ENCODE data around the gene MRC1. TPM values are rescaled to one million over a fixed set of nuclear protein-coding genes. Genes with fewer than 3 reads are reported as not detected.
A peak's percentile ranks its signal among the peaks of the same experiment; 100 is the strongest.

Gene MRC1
- total and polyA plus RNA-seq, 2 experiments from 2014 or later: not detected

- in situ Hi-C loops (cut with MboI): loop anchor here (10.0 kb wide), 1 partner anchor 190 kb away; no protein-coding TSS in a partner anchor
- Histone ChIP-seq H3K27ac (no peak overlapping the region), H3K4me3 (no peak overlapping the region), H3K9me2 (ENCODE audit: insufficient read depth) (no peaks in the 10 kb centered on the region), H3K4me1 (ENCODE audit: insufficient read depth) (no peaks in the 10 kb centered on the region), H3K4me2 (ENCODE audit: unreplicated experiment) (no peak overlapping the region), H3K79me2 (ENCODE audit: insufficient read depth) (no peaks in the 10 kb centered on the region), H2AFZ (no peak overlapping the region), H4K20me1 (ENCODE audit: insufficient read depth) (no peaks in the 10 kb centered on the region), H3K9me3 (ENCODE audit: low read depth) (no peaks in the 10 kb centered on the region), H3K27me3 (replicated peaks; ENCODE audit: insufficient read depth) (no peaks in the 10 kb centered on the region), H3F3A (ENCODE audit: insufficient read depth) (no peaks in the 10 kb centered on the region), H3K36me3 (ENCODE audit: low read depth) (no peaks in the 10 kb centered on the region), H3K9ac (no peak overlapping the region)
- no peak for DNase-seq
- no peak for TF ChIP-seq EZH2phosphoT487 (IDR thresholded peaks at IDR 0.05; ENCODE audit: insufficient read depth, low read depth)
- no peak for TF ChIP-seq EZH2 (IDR thresholded peaks at IDR 0.05; ENCODE audit: insufficient read depth, poor library complexity, severe bottlenecking)
- 63 to 69% methylated on average over 4 of the region's 4 CpGs for WGBS, 2 experiments (ENCODE audit: low coverage in 1 of 2, low lambda C conversion rate in 2 of 2, missing lambda C conversion rate in 2 of 2)
Measured at GRCh38 chr10:17915181-17915580, 106.0 kb downstream of the MRC1 start.

DNA sequence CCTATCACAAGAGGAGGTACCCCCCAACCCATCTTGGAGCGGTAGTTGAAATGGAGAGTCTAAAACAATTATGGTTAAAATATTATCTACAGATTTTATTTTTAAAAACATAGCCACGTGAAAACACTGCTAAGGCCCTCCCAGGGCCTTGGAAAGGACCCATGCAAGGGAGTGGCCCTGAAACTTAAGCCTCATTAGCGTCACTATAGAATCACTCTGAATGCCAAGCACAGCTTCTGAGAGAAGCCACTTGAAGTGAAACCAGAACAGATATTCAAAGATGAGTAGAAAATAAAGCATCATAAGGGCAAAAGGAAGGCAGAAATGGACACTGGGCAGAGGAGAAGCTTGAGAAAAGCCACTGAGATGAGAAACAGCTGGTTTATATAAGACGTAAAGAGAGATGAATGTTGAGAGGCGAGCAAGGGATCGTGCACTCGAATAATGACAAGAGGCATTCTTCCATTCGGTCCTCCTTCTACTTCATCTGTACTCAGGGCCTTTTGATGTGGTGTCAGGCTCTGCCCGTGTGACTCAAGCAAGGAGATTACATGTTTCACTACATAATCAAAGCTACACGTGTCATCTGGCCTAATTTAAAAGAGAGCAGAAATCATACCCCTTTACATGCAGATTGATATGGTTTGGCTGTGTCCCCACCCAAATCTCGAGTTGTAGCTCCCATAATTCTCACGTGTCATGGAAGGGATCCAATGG is 109.2 kb downstream of the MRC1 start:
- Histone ChIP-seq H3K4me1 (ENCODE audit: insufficient read depth) (peaks cover 3% of the 10 kb centered on the region), H2AFZ (no peak overlapping the region), H3K27ac (no peak overlapping the region), H3K36me3 (ENCODE audit: low read depth) (no peaks in the 10 kb centered on the region), H3K4me3 (no peak overlapping the region), H3K9me3 (ENCODE audit: low read depth) (no peaks in the 10 kb centered on the region), H3K4me2 (ENCODE audit: unreplicated experiment) (no peak overlapping the region), H3K27me3 (replicated peaks; ENCODE audit: insufficient read depth) (no peaks in the 10 kb centered on the region), H4K20me1 (ENCODE audit: insufficient read depth) (no peaks in the 10 kb centered on the region), H3K9ac (no peak overlapping the region), H3K9me2 (ENCODE audit: insufficient read depth) (no peaks in the 10 kb centered on the region), H3F3A (ENCODE audit: insufficient read depth) (0 out of 2 replicates have a peak, but pooled peaks cover 4% of the 10 kb centered on the region), H3K79me2 (ENCODE audit: insufficient read depth) (no peaks in the 10 kb centered on the region)
- no peak for DNase-seq
- in situ Hi-C loops (cut with MboI): loop anchor here (10.0 kb wide), 1 partner anchor 186 kb away; no protein-coding TSS in a partner anchor
- TF ChIP-seq EZH2 (IDR thresholded peaks at IDR 0.05; ENCODE audit: insufficient read depth, poor library complexity, severe bottlenecking): no peak
- TF ChIP-seq EZH2phosphoT487 (IDR thresholded peaks at IDR 0.05; ENCODE audit: insufficient read depth, low read depth): no peak
- 83% methylated on average over 12 of the region's 12 CpGs for WGBS, 2 experiments (ENCODE audit: low coverage in 1 of 2, low lambda C conversion rate in 2 of 2, missing lambda C conversion rate in 2 of 2)

GRCh38 chr10:17921378-17921777 is 112.2 kb downstream of the MRC1 start:
- no peak overlapping the region for H3K4me3 ChIP-seq
- H3K27ac ChIP-seq: no peak overlapping the region
- 71 to 80% methylated on average over 3 of the region's 3 CpGs for WGBS, 2 experiments (ENCODE audit: low coverage in 1 of 2, low lambda C conversion rate in 2 of 2, missing lambda C conversion rate in 2 of 2)
- in situ Hi-C loops (cut with MboI): no loop called here
- TF ChIP-seq EZH2 (IDR thresholded peaks at IDR 0.05; ENCODE audit: insufficient read depth, poor library complexity, severe bottlenecking) (no peak), EZH2phosphoT487 (IDR thresholded peaks at IDR 0.05; ENCODE audit: insufficient read depth, low read depth) (no peak)
- no peak for DNase-seq
- no peaks in the 10 kb centered on the region for H3K27me3 ChIP-seq (replicated peaks; ENCODE audit: insufficient read depth)
- no peak overlapping the region for H3K9ac ChIP-seq
- H3K4me2 ChIP-seq (ENCODE audit: unreplicated experiment): no peak overlapping the region
- H2AFZ ChIP-seq: no peak overlapping the region
- H3F3A ChIP-seq (ENCODE audit: insufficient read depth): peaks cover 21% of the 10 kb centered on the region
- no peaks in the 10 kb centered on the region for H3K9me3 ChIP-seq (ENCODE audit: low read depth)
- H3K9me2 ChIP-seq (ENCODE audit: insufficient read depth): no peaks in the 10 kb centered on the region; the same call in 1 of the 2 replicates
- no peaks in the 10 kb centered on the region for H3K79me2 ChIP-seq (ENCODE audit: insufficient read depth)
- no peaks in the 10 kb centered on the region for H3K36me3 ChIP-seq (ENCODE audit: low read depth)
- H3K4me1 ChIP-seq (ENCODE audit: insufficient read depth): peaks cover 17% of the 10 kb centered on the region
- no peaks in the 10 kb centered on the region for H4K20me1 ChIP-seq (ENCODE audit: insufficient read depth)

DNA sequence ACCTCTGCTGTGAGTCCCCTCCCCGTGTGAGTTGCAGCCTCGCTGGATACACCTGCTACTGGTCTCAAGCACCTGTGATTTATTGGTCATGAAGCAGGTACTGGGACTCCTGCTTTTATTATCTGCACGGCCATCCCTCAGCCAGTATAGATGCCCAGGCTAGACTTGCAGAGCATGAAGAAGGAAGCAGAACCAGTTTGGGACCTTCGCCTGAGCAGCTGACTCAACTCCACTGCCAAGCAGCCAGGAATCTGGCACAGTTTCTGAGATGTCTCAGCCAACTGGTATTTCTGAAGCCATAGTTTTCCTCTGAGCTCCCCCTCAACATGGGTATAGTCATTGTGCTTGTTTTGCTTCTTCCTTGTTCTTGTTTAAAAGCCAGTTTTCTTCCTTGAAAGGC is 114.6 kb downstream of the MRC1 start:
- H3K27ac ChIP-seq: peak overlapping the region; percentile 62
- peak; percentile 94 for DNase-seq
- in situ Hi-C loops (cut with MboI): no loop called here
- TF ChIP-seq EZH2phosphoT487 (IDR thresholded peaks at IDR 0.05; ENCODE audit: insufficient read depth, low read depth): no peak
- no peaks in the 10 kb centered on the region for H4K20me1 ChIP-seq (ENCODE audit: insufficient read depth)
- 1 to 5% methylated on average over 4 of the region's 4 CpGs for WGBS, 2 experiments (ENCODE audit: low coverage in 1 of 2, low lambda C conversion rate in 2 of 2, missing lambda C conversion rate in 2 of 2)
- peaks cover 17% of the 10 kb centered on the region for H3K4me1 ChIP-seq (ENCODE audit: insufficient read depth)
- peaks cover 21% of the 10 kb centered on the region for H3F3A ChIP-seq (ENCODE audit: insufficient read depth)
- H3K9me3 ChIP-seq (ENCODE audit: low read depth): no peaks in the 10 kb centered on the region
- no peaks in the 10 kb centered on the region; the same call in 1 of the 2 replicates for H3K9me2 ChIP-seq (ENCODE audit: insufficient read depth)
- H2AFZ ChIP-seq: peak overlapping the region; percentile 60
- no peak overlapping the region for H3K9ac ChIP-seq
- H3K36me3 ChIP-seq (ENCODE audit: low read depth): no peaks in the 10 kb centered on the region
- peak overlapping the region; percentile 57 for H3K4me3 ChIP-seq
- H3K79me2 ChIP-seq (ENCODE audit: insufficient read depth): no peaks in the 10 kb centered on the region
- no peaks in the 10 kb centered on the region for H3K27me3 ChIP-seq (replicated peaks; ENCODE audit: insufficient read depth)
- H3K4me2 ChIP-seq (ENCODE audit: unreplicated experiment): peak overlapping the region; percentile 52
